Activated CD8-positive, alpha-beta T cell treated with anti-CD3 and anti-CD28 coated beads for 36 hours (primary cell): ENCODE data around the gene PPP1R18. TPM values are rescaled to one million over a fixed set of nuclear protein-coding genes. Genes with fewer than 3 reads are reported as not detected.

Experiments
- ATAC-seq: fragments of 200-7000 bp; cut with Tn5 transposase; one replicate; pipeline ENCODE4 v1.10.0; 2021; ENCODE audit warnings: mild to moderate bottlenecking, moderate library complexity
- CTCF ChIA-PET: fragments of 350-600 bp; sonication (Branson Sonifier 250); formaldehyde crosslinking; loops from one replicate; lab custom pipeline; 2021; ENCODE audit warnings: antibody characterized with exemption; lab: Charles Lee
- POLR2A ChIA-PET: fragments of 350-600 bp; sonication (Branson Sonifier 250); formaldehyde crosslinking; loops from one replicate; lab custom pipeline; 2021; ENCODE audit warnings: antibody characterized with exemption; lab: Charles Lee
- DNase-seq: peaks from one replicate; pipeline ENCODE4 v3.0.0-alpha.2; 2020
- H3K27ac Mint-ChIP-seq: one replicate; pipeline ENCODE4 v1.8.0; 2021; ENCODE audit warnings: mild to moderate bottlenecking, mixed read lengths
- H3K27me3 Mint-ChIP-seq: one replicate; pipeline ENCODE4 v1.8.0; 2021; ENCODE audit warnings: mixed read lengths
- H3K36me3 Mint-ChIP-seq: one replicate; pipeline ENCODE4 v1.8.0; 2021; ENCODE audit warnings: low read depth, mixed read lengths
- H3K4me1 Mint-ChIP-seq: one replicate; pipeline ENCODE4 v1.8.0; 2021; ENCODE audit warnings: low read depth, mixed read lengths
- H3K4me3 Mint-ChIP-seq: one replicate; pipeline ENCODE4 v1.8.0; 2021; ENCODE audit warnings: mild to moderate bottlenecking, moderate library complexity, mixed read lengths
- H3K9me3 Mint-ChIP-seq: one replicate; pipeline ENCODE4 v1.8.0; 2021; ENCODE audit warnings: mixed read lengths
- intact Hi-C: fragments of 100-400 bp; cut with micrococcal nuclease; formaldehyde crosslinking; loops from one replicate; pipeline ENCODE4 v1.10.0; 2022
- total RNA-seq, 2 experiments: library from RNA; stranded (reverse); gene quantifications; one replicate each; pipeline ENCODE4 v1.2.3, GENCODE V29; 2021
- TF ChIP-seq, protein P1 (sequence below): fragments of 200-600 bp; IDR thresholded peaks from one replicate; pipeline ENCODE4 v1.8.0; 2022; ENCODE audit warnings: antibody characterized with exemption, mild to moderate bottlenecking

Gene PPP1R18
- total RNA-seq, 2 experiments from 2014 or later, result 174 to 177 TPM

DNA sequence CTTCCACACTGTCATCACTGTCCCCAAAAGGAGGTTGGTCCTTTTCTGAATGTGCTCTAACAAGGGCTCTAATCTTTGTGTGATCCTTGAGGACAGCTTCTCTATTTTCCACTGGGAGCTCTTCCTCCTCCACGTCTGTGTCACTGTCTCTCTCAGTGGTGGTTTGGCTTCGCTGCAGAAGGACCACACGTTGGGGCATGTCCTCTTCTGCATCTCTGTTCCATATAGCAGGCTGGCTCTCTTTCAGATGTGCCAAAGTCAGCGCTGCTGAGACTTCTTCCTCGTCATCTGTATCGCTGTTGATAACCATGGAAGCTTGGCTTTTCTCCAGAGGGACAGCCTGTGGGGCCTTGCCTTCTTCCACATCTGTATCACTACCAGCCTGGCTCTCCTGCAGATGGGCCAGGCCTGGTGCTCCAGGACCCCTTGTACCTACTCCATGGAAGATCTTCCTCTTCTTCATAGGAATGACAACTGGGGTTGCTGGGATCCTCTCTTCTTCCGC, 26.0 kb upstream of the PPP1R18 start:
- H3K4me3 Mint-ChIP-seq, result no peak overlapping the region
- TF ChIP-seq, protein P1, sequence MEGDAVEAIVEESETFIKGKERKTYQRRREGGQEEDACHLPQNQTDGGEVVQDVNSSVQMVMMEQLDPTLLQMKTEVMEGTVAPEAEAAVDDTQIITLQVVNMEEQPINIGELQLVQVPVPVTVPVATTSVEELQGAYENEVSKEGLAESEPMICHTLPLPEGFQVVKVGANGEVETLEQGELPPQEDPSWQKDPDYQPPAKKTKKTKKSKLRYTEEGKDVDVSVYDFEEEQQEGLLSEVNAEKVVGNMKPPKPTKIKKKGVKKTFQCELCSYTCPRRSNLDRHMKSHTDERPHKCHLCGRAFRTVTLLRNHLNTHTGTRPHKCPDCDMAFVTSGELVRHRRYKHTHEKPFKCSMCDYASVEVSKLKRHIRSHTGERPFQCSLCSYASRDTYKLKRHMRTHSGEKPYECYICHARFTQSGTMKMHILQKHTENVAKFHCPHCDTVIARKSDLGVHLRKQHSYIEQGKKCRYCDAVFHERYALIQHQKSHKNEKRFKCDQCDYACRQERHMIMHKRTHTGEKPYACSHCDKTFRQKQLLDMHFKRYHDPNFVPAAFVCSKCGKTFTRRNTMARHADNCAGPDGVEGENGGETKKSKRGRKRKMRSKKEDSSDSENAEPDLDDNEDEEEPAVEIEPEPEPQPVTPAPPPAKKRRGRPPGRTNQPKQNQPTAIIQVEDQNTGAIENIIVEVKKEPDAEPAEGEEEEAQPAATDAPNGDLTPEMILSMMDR, result no peak
- H3K9me3 Mint-ChIP-seq, result no peaks in the 10 kb centered on the region
- H3K27me3 Mint-ChIP-seq, result no peaks in the 10 kb centered on the region
- peak overlapping the region; percentile 75 for H3K27ac Mint-ChIP-seq
- ChIA-PET CTCF (interaction anchor here (1.8 to 3.7 kb wide), 2 partner anchors 33 to 40 kb away, joined by 5 to 14 read pairs; partner anchors contain the start of gene DHX16), POLR2A (interaction anchor here (0.9 to 22.1 kb wide), 10 partner anchors 9 to 97 kb away, joined by 3 to 500 read pairs (median 4); partner anchors contain the start of gene DHX16)
- intact Hi-C loops, result no loop called here
- peaks cover 74% of the 10 kb centered on the region for H3K36me3 Mint-ChIP-seq
- peaks cover 31% of the 10 kb centered on the region for H3K4me1 Mint-ChIP-seq
- ATAC-seq (no peak), DNase-seq (no peak)

DNA sequence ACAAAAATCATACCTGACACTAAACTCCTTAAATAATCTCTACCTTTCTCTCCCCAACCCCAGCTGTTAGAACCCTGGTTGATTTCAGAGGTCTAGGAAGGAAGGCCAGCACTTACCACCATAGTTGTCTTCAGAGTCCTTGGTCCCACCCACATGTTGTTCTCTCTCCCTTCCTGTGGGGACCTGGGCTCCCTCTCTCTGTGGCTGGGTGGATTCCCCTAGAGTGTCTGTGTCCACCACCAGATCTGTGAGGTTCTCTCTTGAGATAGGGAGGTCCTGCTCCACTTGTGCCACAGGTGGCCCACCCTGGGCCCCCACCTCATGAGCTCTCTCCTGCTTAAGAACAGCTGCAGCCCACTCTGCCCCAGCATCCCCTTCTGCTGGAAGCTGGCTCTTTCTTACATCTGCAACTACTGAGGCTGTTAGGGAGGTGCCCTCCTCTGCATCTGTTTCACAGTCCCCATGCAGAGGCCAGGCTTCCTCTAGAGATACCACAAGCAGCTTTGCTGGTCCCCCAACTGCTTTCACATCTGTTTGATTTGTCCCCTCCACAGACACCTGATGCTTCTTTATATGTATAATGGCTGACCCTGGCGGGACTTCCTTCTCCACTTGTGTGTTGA, 25.4 kb upstream of the PPP1R18 start:
- ATAC-seq, result peak; percentile 61
- TF ChIP-seq, protein P1, result no peak
- CTCF ChIA-PET, result interaction anchor here (1.8 to 3.7 kb wide), 2 partner anchors 33 to 40 kb away, joined by 5 to 14 read pairs; partner anchors contain the start of gene DHX16
- no peaks in the 10 kb centered on the region for H3K9me3 Mint-ChIP-seq
- DNase-seq, result no peak
- intact Hi-C loops, result no loop called here
- peaks cover 31% of the 10 kb centered on the region for H3K4me1 Mint-ChIP-seq
- no peak overlapping the region for H3K4me3 Mint-ChIP-seq
- POLR2A ChIA-PET, result interaction anchor here (0.9 to 22.1 kb wide), 9 partner anchors 10 to 97 kb away, joined by 3 to 500 read pairs (median 4); partner anchors contain the start of gene DHX16
- peaks cover 76% of the 10 kb centered on the region for H3K36me3 Mint-ChIP-seq
- no peaks in the 10 kb centered on the region for H3K27me3 Mint-ChIP-seq
- peak overlapping the region; percentile 75 for H3K27ac Mint-ChIP-seq

DNA sequence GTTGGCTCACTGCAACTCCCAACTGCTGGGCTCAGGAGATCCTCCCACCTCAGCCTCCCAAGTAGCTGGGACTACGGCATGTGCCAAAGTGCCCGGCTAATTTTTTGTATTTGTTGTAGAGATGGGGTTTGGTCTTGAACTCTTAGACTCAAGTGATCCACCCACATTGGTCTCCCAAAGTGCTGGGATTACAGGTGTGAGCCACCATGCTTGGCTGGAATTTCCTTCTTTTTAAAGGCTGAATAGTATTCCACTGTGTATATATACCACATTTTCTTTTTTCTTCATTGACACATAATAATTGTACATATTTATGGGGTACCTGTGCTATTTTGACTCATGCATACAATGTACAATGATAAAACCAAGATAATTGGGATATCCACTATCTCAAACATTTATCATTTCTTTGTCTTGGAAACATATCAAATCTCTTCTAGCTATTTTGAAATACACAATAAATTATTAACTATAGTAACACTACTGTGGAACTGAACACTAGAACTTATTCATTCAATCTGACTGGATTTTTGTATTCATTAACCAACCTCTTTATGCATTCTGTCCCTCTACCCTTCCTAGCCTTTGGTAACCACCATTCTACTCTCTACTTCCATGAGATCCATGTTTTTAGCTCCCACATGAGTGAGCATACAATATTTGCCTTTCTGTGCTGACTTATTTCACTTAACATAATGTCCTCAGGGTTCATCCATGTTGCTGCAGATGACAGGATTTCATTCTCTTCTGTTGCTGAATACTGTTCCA, 22.8 kb upstream of the PPP1R18 start:
- H3K4me3 Mint-ChIP-seq, result no peak overlapping the region
- H3K9me3 Mint-ChIP-seq, result no peaks in the 10 kb centered on the region
- no peak for ATAC-seq
- H3K36me3 Mint-ChIP-seq, result peaks cover 72% of the 10 kb centered on the region
- no peak overlapping the region for H3K27ac Mint-ChIP-seq
- intact Hi-C loops, result no loop called here
- no peak for DNase-seq
- TF ChIP-seq, protein P1, result no peak
- POLR2A ChIA-PET, result no interaction called here
- H3K27me3 Mint-ChIP-seq, result no peaks in the 10 kb centered on the region
- peaks cover 15% of the 10 kb centered on the region for H3K4me1 Mint-ChIP-seq
- CTCF ChIA-PET, result interaction anchor here (0.8 to 3.7 kb wide), 3 partner anchors 14 to 169 kb away, joined by 3 to 14 read pairs (median 3); no protein-coding TSS in a partner anchor

- Mint-ChIP-seq H3K4me3 (no peak overlapping the region), H3K4me1 (peaks cover 9% of the 10 kb centered on the region), H3K9me3 (no peaks in the 10 kb centered on the region), H3K36me3 (peaks cover 71% of the 10 kb centered on the region), H3K27ac (no peak overlapping the region), H3K27me3 (no peaks in the 10 kb centered on the region)
- TF ChIP-seq, protein P1, result no peak
- intact Hi-C loops, result no loop called here
- CTCF ChIA-PET, result interaction anchor here (1.4 kb wide), 1 partner anchor 28 kb away, joined by 3 read pairs; no protein-coding TSS in a partner anchor
- POLR2A ChIA-PET, result interaction anchor here (1.7 kb wide), 1 partner anchor 23 kb away, joined by 3 read pairs; no protein-coding TSS in a partner anchor
- ATAC-seq (no peak), DNase-seq (no peak)
These were observed 20.9 kb upstream of the PPP1R18 start for GRCh38 chr6:30707281-30707850.
